Stimulated activated CD4-positive, alpha-beta T cell treated with anti-CD3 and anti-CD28 coated beads, Interleukin-2, amount 100 ng/mL, for 48 hours (primary cell): ENCODE measurements around the gene HOXA2.

Experiments
- DNase-seq, 2 donors: peaks; one replicate each; pipeline ENCODE4 v3.0.0-alpha.2; 2020

HOXA2 gene

DNA sequence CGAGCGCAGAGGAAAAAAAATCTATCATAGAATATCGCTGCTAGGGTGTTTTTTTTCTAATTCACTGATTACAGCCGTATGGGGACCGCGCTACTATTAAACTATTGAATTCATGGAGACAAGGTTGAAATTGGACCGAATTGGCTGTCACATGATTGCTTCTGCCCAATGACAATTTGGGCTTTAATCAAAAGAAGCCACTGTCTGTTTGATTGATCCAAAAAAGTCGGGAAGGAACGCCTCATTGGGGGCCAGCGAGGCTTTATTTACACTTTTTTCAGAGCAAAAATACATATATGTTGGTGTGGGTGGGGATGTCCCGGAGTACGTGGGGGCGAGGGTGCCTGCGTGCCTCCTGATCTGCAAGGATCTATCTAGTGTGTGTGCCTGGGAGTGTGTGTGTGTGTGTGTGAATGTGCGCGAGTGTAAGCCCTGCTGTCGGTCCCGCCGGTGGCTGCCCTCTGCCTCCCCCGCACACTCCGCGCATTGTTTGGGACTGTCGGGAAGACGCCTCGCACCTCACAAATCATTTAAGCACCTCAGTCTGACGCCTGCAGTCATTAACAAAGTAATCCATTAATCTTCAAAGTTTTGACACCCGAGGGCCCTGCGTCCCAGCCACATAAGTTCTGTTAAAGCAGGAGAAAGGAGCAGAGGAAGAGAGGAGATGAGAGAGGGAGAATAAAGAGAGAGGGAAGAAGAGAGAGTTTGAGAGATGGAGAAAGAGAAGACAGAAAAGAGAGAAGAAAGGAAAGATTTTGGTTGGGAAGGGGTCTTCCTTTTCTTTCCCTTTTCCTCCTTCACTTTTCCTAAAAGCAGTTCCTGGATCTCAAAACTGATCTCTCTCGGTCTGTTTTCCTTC, at the start of gene HOXA2:
HOXA2 (minus strand) TSS at position 103 of the 862 bp plus-strand sequence. CDS start 183 bp downstream, outside the sequence.
- DNase-seq = no peak

DNA sequence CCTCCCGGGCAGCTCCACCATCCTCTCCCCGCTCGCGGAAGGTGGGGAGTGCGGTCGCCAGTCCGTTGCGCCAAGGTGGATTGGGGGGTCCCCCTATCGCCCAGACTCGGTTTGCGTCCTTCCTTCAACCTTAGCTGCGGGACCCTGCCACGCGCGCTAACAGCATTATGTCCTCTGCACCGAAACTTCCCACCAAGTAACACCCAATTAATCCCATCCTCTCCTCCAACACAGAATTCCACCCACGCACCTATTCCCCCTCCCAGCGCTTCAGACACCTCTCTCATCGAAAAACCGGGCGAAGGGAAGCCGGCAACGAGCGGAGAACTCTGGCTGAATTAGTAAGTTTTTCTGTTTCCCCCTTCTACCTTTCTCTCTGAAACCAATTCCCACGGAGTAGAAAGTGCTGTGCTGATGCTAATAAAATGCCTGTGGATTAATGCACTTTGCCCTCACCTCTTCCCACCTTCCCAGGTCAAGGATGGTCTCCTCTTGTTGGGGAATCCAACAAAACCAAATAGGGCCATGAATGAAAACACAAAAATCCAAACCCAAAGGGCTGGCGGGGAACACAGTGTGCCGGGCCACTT, 49.0 kb upstream of the HOXA2 start:
- no peak for DNase-seq

DNA sequence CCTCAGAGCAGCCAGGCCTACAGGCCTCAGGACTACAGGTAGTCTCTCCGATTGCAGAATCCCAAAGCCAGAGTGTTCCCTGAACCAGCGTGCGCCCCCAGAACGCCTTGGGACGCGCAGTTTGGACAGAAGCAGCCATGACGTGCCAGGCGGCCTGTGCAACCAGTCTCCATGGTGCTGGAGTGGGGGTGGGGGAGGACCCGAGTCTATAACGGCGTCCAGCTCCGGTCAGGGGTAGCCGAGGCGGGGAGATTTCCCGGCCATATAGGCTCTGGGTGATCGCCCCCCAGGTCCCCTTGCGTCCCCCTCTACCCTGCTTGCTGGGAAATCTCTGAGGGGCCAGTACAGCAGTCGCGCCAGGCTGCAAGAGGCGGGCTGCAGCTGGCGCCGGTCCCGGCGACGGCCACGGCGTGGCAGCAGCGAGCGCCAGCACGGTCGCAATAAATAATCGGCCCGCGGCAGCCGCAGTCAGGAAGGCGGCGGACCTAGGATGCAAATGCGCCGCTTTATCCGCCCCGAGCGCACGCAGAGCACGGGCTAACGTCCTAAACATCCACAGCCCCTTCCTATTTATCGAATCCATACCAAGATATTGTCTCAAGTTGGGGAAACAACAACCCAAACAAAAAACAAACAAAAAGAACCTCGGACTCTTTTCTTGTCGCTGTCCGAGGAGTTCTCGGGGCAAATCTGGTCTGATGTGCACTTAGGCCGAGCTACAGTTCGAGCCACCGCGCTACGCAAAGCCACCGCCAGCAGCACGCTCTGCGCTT, 48.3 kb upstream of the HOXA2 start:
- DNase-seq = peak; percentile 62 to 63

DNA sequence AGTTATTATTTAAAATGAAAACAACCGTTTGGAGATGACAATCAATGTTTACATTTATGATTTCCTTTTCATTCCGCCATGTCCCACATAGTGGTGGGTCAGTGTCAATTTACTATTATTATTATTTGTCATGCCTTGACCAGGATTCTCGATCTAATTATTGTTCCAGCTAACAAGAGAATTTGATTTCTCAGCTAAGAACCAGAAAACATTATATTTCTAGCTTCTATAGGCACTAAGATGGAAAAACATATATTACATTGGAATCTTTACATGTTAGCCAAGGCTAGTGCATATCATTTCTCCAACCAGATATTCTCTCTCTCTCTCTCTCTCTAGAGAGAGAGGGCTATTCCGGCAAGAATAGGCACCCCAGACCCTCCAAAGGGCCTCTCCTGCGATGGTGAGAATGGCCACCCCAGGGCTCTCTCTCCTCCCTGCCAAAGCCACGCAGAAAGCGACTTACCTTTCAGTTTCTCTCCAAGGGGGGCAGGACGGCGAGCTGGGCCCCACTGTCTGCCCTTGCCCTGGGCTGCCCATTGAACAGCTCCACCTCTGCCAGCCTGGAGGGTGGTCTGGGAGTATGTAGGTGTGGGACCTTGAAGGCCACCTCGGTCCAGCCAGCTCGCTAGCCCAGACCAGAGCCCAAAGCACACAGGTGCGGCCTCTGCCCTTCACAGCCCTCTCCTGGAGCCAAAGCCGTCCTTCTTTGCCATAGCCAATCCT, 47.5 kb upstream of the HOXA2 start:
- no peak for DNase-seq

DNA sequence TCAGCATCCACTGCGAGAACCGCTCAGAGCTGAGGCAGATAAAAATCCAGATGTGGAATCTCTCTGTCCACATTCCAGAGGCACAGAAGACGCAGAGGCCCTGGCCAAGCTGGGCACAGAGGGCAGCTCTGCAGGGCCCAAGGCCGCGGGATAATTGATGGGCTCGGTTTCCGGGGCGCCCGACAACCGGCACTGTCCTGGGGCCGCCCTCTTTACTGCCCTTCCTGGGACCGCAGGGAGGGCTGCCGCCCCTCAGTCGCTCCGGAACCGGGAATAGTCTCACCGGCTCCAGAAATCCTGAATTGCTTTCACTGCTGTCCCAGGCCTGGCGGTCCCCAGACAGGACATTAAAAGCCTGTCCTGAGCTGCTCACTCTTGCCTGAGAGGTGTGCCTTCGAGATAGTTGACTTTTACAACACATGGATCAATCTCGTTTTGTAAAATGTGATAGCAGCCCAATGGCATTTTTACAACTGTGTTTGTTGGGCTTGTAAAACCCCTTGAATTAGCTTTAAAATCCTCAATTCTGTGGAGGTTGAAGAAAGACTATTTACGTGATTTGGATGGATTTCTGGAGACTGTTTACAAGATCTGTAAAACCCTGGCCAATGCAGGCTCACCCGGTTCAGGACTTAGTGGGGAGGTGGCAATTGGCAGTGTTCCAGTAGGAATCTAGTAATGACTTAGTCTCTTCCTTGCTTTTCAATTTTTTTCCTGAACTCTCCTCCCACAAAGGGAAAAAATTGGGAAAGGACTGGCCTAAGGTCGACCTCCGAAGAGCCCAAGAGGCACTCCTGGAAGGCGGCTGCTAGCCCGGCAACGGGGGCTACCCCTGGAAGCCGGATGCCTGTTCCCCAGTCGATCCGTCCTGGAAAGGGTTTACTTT, 46.5 kb upstream of the HOXA2 start:
- DNase-seq = no peak

DNA sequence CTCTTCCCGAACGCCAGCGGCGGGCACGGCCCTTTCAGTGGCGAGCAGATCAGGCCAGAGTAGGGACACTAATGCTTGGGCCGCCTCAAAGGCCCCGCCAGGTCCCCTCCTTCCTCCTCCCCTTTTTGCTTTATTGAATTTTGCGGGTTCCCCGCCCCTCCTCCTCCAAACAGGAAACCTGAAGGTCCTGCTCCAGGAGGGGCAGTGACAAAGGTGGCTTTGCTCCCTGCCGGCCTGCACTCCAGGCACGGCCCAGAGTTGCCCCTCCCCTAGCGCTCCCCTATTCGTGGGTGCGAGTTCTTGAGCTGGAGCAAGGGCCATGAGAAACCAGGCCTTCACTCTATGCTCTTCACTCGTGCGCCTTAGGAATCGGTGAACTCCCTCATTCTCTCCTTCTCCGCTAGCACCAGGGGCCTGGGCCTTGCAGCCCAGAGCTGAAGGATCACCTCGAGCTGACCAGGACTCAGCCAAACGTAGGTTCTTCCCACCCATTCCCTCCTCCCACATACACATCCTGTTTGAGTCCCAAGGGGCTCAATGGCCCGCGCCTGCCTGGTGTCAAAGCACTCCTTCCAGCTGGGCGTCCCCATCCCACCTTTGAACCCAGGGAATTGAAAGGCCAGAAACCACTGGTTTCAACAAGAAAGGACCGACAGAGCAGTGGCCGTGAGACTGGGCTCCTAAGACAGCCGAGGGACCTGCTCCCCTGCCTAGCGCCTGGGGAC, 45.7 kb upstream of the HOXA2 start:
- no peak for DNase-seq

DNA sequence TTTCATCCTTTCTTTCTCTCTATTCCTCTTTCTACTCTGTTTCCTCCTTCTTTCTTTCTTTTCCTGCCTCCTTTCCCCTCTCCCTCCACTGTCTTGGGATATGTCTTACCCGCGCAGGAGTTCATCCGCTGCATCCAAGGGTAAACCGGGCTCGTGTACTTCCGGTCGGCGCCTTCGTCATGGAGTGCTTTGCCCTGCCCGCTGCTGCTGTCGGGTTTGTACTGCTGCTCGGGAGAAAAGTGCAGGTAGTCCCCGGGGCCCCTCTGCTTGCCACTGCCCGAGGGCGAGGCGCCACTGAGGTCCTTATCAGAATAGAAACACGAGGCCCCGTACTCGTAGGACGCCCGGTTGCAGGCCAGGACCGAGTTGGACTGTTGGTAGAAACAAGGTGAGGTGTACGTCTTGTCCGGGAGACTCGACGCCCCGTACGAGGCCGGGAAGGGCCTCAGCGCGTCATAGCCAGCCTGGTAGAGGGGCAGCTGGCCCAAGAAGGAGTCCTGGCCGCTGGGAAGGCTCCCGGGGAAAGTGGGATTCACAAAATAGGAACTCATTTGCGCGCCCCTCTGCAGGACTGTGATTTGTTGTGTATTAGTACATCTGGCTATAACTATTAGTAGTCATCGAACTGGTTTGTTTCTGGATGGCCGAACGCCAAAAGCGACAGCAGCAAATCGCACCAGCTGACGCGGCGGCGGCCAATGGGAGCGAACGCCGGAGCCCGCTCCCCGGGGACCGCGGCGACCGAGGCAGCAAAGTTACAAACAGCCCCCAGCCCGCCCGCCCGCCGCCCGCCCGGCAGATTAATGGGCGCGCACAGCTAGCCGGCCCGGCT, 44.9 kb upstream of the HOXA2 start, which contains the start of gene HOXA6:
HOXA6 (minus strand) TSS at position 576 of the 832 bp plus-strand sequence; CDS start at position 551, 25 bp downstream.
- DNase-seq = no peak

DNA sequence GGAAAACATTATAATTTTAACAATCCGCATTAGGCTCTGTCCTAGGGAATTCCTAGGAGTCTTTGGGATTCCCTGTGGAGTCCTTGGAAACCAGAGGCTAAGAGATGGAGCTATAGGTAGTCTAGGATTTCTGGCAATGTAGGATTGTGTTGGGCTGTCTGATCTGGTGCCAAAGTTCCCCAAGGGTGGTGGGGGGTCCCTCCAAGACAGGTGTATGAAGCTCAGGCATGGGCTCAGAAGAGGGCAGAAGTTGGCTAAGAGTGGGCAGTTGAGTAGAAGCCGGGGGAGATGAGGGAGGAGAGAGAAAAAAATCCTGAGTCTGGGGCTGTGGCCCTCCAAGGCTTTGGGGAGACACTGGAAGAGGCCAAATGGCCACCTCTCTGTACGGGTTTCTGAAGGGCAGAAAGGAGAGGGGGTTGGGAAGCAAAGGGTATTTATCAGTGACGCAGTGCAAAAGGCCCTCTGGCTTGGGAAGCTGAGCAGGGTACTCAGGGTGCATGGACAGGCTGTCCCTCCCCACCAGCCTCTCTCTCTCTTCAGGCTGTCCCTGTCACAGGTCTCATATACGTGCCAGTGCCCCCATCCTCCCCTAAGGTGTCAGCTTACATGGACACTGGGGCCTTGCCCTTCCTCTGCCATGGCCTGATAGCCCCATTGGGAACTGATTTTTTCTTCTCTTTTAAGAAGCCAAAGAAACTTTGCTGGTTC, 44.2 kb upstream of the HOXA2 start:
- no peak for DNase-seq

DNA sequence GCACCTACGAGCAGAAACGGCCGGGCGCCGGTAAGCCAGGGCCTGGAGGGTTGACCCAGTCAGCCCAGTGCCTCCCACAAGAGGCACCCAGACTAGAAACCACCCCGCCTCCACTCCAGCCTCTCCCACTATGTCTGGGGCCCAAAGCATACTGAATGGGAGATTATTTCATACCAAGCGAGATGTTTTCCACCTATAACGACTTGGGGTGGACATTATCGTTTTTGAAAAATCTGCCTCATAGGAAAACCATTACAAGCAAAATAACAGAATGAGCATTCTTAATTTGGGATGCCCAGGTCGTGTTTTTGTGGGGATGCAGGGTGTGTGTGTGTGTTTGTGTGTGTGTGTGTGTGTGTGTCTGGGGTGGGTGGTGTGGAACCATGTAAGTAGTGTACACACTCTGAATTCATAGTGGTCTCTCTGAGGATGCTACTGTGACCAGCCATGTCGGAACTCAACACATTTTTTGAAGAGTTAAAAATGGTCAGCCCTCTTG, 43.5 kb upstream of the HOXA2 start:
- no peak for DNase-seq

DNA sequence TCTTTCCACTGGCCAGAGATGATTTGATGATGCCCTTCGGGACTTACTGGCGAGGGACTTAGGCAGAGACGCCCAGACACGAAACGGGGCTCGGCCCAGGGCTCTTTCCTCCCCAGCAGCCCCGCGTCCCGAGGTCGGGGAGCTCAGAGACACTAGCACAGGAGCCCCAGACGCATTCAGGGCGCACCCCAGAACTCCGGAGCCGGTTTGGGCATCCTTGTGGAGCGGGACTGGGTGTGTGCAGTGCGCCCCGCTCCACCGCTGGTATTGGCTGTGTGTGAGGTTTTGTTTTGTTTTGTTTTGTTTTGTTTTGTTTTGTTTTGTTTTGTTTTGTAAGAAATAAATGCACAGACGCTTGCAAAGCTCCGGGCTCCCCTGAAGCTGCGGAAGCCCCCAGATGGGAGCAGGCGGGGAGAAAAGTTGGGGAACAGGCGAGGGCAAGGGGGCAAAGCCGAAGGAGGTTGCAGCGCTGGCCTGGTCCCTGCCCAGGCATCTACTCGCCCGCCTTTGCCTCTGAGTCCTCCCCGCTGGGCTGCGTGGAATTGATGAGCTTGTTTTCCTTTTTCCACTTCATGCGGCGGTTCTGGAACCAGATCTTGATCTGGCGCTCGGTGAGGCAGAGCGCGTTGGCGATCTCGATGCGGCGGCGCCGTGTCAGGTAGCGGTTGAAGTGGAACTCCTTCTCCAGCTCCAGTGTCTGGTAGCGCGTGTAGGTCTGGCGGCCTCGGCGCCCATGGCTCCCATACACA, 42.9 kb upstream of the HOXA2 start:
- DNase-seq = no peak

DNA sequence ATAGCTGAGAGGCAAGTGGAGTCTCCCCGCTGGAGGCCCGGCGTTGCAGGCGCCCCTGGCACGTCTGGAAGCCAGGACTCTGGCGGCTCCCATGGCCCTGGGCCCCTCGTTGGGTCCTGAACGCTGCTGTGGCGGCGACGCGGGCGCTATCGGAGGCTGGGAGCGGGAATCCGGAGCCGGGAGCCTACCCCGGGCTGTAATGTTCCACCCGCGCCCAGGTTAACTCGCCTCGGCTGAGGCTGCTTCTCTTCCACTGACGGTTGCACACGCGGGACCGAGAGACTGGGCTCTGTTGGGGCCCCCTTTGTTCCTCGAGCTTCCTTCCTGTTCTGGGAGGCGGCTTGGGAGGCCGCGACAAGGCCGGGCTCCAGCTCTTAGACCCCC, 42.3 kb upstream of the HOXA2 start:
- DNase-seq = no peak

DNA sequence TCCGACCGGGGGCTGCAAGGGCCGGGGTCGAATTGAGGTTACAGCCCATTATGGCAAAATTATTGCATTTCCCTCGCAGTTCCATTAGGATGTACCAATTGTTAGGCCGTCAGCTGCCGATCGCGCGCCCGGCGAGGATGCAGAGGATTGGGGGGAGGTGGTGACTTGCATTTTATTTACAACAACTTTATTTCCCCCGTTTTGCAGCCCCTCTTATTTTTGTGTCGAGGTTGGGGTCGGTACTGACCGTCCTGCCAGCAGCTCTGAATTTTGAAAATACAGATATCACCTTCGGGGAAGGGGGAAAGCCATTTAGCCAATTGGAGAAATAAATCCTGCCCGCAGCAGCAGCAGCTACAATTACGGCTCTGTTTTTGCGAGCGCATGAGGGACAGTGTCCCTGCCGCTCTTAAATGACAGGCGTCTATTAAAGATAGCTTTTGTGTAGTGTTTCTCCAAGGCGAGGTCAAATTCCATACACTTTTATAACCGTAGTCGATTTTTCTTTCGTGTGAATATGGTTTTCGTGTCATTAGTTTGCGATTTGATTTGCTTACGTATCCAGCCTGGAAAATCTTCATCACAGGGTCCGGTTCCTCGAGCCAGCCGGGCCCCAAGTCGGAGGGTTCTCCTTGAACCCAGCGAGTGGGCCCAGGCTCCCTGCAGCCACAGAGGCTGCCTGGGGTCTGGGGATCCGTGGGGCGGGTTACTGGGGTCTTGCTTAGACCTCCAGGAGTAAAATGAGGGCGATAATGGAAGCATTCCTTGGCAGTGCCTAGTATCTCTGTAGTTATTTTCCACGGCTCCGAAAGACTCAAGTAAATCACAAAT, 41.7 kb upstream of the HOXA2 start:
- no peak for DNase-seq

DNA sequence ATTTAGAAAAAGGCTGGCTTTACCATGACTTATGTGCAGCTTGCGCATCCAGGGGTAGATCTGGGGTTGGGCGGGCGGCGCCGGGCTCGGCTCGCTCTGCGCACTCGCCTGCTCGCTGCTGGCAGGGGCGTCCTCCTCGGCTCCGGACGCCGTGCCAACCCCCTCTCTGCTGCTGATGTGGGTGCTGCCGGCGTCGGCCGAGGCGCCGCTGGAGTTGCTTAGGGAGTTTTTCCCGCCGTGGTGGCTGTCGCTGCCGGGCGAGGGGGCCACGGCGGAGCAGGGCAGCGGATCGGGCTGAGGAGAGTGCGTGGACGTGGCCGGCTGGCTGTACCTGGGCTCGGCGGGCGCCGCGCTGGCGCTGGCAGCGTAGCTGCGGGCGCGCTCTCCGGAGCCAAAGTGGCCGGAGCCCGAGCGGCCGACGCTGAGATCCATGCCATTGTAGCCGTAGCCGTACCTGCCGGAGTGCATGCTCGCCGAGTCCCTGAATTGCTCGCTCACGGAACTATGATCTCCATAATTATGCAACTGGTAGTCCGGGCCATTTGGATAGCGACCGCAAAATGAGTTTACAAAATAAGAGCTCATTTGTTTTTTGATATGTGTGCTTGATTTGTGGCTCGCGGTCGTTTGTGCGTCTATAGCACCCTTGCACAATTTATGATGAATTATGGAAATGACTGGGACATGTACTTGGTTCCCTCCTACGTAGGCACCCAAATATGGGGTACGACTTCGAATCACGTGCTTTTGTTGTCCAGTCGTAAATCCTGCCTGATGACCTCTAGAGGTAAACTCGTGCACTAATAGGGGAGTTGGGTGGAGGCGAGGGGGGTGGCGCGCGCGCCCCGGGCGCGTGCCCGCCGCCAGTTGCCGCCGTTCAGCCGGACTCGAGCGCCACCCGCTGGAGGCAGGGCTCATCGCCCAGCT, 40.8 kb upstream of the HOXA2 start, which contains the start of gene HOXA5:
HOXA5 (minus strand) TSS at position 659 of the 927 bp plus-strand sequence; CDS start at position 585, 74 bp downstream.
- no peak for DNase-seq

DNA sequence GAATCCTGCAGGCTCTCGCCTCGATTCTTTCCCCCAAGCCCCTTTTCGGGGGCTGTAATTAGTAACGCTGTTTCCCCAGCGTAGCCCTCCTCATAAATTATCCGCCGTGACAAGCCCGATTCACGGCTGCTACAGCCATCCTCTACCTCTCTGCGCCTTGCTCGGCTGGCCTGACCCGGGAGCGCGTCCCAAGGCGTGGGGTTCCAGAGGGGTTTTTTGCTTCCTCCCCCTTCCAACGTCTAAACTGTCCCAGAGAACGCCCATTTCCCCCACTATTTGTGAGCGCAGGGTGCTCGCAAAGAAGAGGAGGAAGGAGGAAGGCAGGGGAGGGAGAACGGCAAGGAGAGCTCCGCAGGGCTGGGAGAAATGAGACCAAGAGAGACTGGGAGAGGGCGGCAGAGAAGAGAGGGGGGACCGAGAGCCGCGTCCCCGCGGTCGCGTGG, 40.1 kb upstream of the HOXA2 start:
- DNase-seq = no peak

DNA sequence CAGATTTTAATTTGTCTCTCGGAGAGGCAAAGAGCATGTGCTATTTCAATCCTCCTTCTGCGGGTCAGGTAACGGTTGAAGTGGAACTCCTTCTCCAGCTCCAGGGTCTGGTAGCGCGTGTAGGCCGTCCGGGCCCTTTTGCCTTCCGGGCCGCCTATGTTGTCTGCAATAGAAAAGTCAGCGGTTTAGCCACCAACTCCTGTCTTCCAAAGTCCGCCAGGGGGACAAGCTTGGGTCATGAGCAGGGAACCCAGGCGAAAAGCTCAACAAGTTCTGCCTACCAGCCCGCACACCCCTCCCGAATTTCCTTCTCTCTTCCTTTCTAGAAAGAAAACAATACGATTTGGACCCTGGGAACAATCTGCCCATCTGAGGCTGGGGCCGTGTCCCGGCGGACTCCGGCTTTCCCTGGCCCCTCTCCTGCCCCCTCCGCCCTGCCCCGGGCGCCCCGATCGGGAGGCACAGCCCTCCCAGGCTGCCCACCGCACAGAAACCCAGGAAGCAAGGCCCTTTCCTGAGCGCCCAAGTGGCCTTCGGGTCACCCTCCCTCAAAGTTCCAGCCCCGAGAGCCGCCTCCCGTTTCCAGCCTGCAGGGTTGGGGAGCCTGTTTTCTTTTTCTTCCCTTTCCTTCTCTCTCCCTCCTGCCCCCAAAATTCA, 39.6 kb upstream of the HOXA2 start:
- DNase-seq = no peak
